Measurements from ENCODE around the gene HTT. TPM values are rescaled to one million over a fixed set of nuclear protein-coding genes. Genes with fewer than 3 reads are reported as not detected.

The HTT gene
- total RNA-seq, 1 experiment from 2014 or later: 64.4 TPM

DNA sequence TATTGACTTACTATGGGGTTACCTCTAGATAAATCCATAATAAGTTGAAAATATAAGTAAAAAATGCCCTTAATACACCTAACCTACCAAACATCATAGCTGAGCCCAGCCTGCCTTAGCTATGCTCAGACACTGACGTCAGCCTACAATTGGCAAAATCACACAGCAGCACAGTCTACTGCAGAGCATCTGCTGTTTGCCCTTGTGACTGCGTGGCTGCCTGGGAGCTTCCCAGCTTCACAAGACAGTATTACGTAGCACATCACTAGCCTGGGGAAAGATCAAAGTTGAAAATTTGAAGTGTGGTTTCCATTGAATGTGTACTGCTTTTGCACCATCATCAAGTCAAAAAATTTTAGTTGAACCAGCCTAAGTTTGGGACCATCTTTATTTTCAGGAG is 8.9 kb upstream of the HTT start:
- Histone ChIP-seq H3K9ac (ENCODE audit: extremely low read depth, insufficient read length, low read length) (no peak overlapping the region), H3K18ac (ENCODE audit: insufficient read length, low read depth, low read length) (no peak overlapping the region), H4K5ac (ENCODE audit: insufficient read length, low read depth, low read length) (no peak overlapping the region), H2BK5ac (ENCODE audit: insufficient read length, low read length) (no peak overlapping the region), H3K27ac (ENCODE audit: insufficient read length, low read depth, low read length) (no peak overlapping the region), H2AFZ (ENCODE audit: low read length) (no peak overlapping the region), H3K4me2 (ENCODE audit: insufficient read depth, insufficient read length, low read length) (no peak overlapping the region), H2BK120ac (ENCODE audit: low read depth, low read length, poor library complexity, severe bottlenecking) (no peak overlapping the region), H3K79me2 (ENCODE audit: insufficient read depth, low read length) (no peaks in the 10 kb centered on the region), H3K23me2 (ENCODE audit: insufficient read length, low read depth, low read length, poor library complexity, severe bottlenecking) (no peaks in the 10 kb centered on the region), H4K8ac (replicated peaks; ENCODE audit: insufficient read length, low read depth, low read length) (no peak overlapping the region), H3K79me1 (ENCODE audit: insufficient read depth, low read depth, low read length, poor library complexity, severe bottlenecking) (no peaks in the 10 kb centered on the region), H3K23ac (ENCODE audit: insufficient read length, low read depth, low read length) (no peak overlapping the region), H3K27me3 (ENCODE audit: insufficient read depth, low read length) (no peaks in the 10 kb centered on the region; the same call in 1 of the 2 replicates), H4K91ac (ENCODE audit: insufficient read length, low read depth, low read length) (no peak overlapping the region), H2BK12ac (ENCODE audit: insufficient read length, low read depth, low read length) (no peak overlapping the region), H2BK20ac (ENCODE audit: low read depth, low read length, poor library complexity, severe bottlenecking) (no peak overlapping the region), H4K20me1 (ENCODE audit: control insufficient read depth, insufficient read depth, insufficient read length) (no peaks in the 10 kb centered on the region), H3T11ph (ENCODE audit: low read length) (no peak overlapping the region), H3K56ac (ENCODE audit: insufficient read length, low read depth, low read length) (no peak overlapping the region), H3K9me3 (ENCODE audit: control insufficient read depth, low read depth, low read length) (no peaks in the 10 kb centered on the region), H3K4ac (ENCODE audit: low read depth, low read length) (no peak overlapping the region), H2BK15ac (ENCODE audit: low read depth, low read length) (no peak overlapping the region), H3K14ac (ENCODE audit: insufficient read depth, low read length) (no peak overlapping the region), H2AK5ac (ENCODE audit: insufficient read length, low read length) (no peak overlapping the region), H3K4me1 (ENCODE audit: insufficient read depth, low read length) (no peaks in the 10 kb centered on the region)
- Mint-ChIP-seq H3K4me1 (peaks cover 6 to 15% of the 10 kb centered on the region in 2 experiments; a peak in 2 of 4 replicates), H3K27ac (no peak overlapping the region), H3K27me3 (ENCODE audit: low read depth) (peaks cover 11% of the 10 kb centered on the region), H3K4me3 (no peak overlapping the region), H3K36me3 (ENCODE audit: insufficient read depth in 1 of 3, low read depth in 3 of 3) (no peaks in the 10 kb centered on the region), H3K9me3 (peaks cover 0 to 6% of the 10 kb centered on the region in 2 experiments; a peak in 2 of 5 replicates)
- TF ChIP-seq, protein P1, sequence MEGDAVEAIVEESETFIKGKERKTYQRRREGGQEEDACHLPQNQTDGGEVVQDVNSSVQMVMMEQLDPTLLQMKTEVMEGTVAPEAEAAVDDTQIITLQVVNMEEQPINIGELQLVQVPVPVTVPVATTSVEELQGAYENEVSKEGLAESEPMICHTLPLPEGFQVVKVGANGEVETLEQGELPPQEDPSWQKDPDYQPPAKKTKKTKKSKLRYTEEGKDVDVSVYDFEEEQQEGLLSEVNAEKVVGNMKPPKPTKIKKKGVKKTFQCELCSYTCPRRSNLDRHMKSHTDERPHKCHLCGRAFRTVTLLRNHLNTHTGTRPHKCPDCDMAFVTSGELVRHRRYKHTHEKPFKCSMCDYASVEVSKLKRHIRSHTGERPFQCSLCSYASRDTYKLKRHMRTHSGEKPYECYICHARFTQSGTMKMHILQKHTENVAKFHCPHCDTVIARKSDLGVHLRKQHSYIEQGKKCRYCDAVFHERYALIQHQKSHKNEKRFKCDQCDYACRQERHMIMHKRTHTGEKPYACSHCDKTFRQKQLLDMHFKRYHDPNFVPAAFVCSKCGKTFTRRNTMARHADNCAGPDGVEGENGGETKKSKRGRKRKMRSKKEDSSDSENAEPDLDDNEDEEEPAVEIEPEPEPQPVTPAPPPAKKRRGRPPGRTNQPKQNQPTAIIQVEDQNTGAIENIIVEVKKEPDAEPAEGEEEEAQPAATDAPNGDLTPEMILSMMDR (conservative IDR thresholded peaks at IDR 0.05): no peak
- no peak for DNase-seq
- WGBS (ENCODE audit: extremely low coverage, insufficient read length, low lambda C conversion rate): no CpG with 5 or more reads among the region's 3 CpGs
